Measurements from ENCODE around the gene RAMACL.
"Not testable (repeated sequence)": the region's sequence is repeated elsewhere in the genome, so short reads cannot be mapped to it uniquely, and the experiment has no call there.

RAMACL gene

DNA sequence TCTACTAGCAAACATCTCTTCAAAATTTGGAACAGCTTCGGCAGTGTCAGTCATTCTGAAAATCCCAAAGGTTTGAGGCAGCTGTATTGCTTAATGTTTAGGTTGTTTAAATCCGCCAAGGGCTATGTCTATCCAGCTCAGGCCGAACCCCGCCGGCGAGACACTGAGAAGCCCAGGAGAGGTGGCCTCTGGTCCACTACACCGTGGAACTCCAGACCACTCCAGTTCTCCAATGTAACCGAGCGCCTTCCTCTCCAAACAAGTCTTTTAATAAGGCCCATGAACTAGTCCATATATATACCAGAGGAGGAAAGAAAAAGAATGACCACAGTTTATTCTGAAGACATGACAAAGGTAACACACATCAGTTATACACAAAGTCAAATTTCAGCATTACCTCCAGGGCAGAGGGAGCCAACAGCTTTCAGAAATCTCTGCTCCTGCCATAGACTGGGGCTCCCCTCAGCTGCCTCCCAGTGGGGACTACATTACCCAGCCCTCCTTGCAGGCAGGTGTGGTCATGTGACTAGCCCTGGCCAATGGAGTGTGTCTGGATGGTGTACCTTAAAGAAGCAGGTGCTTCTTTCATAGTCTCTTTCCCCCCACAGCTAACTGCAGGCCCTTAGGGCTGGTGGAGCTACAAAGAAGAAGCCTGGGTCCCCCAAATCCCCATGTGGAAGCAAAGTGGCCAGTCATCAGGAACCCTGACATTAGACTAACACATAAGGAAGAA, at the start of gene RAMACL:
TSS of gene RAMACL (minus strand) at position 255 of the 733 bp plus-strand sequence. CDS start at position 54, 201 bp downstream.
- TF ChIP-seq, protein P1, sequence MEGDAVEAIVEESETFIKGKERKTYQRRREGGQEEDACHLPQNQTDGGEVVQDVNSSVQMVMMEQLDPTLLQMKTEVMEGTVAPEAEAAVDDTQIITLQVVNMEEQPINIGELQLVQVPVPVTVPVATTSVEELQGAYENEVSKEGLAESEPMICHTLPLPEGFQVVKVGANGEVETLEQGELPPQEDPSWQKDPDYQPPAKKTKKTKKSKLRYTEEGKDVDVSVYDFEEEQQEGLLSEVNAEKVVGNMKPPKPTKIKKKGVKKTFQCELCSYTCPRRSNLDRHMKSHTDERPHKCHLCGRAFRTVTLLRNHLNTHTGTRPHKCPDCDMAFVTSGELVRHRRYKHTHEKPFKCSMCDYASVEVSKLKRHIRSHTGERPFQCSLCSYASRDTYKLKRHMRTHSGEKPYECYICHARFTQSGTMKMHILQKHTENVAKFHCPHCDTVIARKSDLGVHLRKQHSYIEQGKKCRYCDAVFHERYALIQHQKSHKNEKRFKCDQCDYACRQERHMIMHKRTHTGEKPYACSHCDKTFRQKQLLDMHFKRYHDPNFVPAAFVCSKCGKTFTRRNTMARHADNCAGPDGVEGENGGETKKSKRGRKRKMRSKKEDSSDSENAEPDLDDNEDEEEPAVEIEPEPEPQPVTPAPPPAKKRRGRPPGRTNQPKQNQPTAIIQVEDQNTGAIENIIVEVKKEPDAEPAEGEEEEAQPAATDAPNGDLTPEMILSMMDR (IDR thresholded peaks at IDR 0.05; ENCODE audit: low read length, missing control alignments) = no peak
- H3K4me3 ChIP-seq (replicated peaks; ENCODE audit: low read depth, low read length) = no peak within 1 kb of the TSS
- no peak for DNase-seq (ENCODE audit: low read depth)

DNA sequence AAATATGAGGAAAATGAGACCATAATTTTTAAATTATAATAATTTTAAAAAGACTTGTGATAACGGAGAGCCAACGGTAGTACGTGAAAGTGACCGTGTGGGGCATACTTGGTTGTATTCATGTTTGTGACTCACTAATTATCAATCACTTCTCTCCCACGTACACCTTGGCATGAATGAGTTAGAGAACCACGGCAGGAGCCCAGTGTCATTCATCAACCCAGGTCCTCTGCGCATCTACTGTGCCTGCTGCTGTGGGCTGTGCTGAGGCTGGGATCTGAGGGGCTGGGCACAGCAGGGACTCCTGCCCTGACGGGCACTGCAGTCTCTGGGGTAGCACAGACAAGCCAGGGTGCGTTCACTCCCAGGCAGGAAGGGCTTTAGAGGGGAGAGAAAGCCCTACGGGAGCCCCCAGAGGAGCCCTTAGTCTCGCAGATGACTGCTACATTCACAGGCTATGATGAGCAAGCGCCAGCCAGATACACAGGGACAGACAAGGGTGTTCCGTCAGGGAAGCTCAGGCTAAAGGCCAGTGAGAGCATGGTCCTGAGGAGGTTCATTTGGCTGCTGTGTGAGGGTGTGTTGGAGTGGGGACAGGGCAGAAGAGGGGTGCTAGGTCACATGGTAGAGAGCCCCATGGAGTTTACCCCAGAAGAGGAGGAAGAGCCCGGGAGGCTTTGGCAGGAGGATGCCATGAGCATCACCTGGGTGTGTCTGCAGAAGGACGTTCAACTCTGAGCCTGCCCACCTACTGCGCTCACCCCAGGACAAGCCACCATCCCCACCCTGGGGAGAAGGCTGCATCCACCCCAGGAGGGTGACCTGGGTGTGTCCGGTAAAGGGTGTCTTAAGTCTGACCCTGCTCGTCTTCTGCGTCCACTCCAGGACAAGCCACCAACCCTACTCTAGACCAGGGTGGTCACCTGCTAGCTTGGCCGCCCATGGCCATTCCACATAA, 48.8 kb upstream of the RAMACL start:
- DNase-seq (ENCODE audit: low read depth) = no peak
- no peak overlapping the region for H3K4me3 ChIP-seq (replicated peaks; ENCODE audit: low read depth, low read length)
- TF ChIP-seq, protein P1 (IDR thresholded peaks at IDR 0.05; ENCODE audit: low read length, missing control alignments) = no peak

DNA sequence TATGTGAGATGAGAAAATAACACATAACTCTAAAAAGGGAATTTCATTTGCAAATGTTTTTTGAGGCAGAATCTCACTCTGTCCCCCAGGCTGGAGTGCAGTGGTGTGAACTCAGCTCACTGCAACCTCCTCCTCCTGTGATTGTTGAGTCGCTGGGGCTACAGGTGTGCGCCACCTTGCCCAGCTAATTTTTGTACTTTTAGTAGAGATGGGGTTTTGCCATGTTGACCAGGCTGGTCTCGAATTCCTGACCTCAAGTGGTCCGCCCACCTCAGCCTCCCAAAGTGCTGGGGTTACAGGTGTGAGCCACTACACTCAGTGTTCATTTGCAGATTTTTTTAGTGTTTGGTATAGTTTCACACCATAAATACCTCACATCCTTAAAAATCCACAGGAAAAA, 48.1 kb upstream of the RAMACL start:
- not testable (repeated sequence) for DNase-seq (ENCODE audit: low read depth)

DNA sequence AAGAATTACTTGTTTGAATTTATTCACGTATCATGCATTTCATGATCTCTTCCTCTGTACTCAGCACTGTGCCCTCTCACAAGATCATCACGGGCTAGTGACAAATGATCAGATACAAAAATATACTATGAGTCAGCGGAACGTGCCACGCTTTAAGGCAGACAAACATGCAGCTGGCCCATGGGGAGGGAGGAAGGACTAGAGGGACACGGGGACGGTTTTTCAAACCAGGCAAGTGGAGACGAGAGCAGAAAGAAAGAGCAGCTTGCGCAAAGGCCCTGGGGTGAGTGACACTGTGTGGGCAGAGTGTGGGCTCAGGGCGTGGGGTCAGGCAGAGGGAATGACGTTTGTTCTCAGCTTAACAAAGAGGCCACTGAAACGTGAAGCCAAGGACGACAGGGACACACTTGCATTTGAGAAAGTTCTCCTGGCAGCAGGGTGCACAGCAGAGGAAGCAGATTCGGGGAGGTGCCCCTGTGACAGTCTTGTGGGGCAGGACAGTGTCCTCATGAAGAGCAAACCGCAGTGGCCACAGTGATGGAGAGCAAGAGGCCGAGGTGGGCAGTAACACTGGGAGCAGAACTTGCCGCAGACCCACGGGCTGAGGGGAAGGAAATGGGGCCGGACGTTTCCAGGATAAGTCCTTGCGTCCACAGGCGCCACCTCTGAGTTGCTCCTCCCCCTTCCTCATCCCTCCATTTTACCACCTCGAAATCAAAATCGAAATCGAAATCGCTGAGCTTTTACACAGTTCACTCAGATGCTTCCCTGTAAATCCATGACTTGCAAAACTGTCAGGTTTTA, 47.5 kb upstream of the RAMACL start:
- TF ChIP-seq, protein P1 (IDR thresholded peaks at IDR 0.05; ENCODE audit: low read length, missing control alignments) = no peak
- no peak for DNase-seq (ENCODE audit: low read depth)

More for the DNA sequence above, 48.1 kb upstream of the RAMACL start:
- not testable (repeated sequence) for H3K4me3 ChIP-seq (replicated peaks; ENCODE audit: low read depth, low read length)

DNA sequence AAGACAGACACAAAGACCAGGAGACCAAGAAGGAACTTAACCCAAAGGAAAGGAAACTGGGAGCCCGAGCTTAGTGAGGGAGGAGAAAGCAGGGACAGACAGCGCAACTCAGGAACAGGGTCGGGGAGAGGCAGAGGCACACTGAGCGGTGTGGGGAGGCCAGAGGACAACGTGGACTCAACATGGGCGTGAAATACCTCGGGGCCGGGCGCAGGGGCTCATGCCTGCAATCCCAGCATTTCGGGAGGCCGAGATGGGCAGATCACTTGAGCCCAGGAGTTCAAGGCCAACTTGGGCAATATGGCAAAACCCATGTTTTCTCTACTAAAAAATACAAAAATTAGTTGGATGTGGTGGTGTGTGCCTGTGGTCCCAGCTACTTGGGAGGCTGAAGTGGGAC, 46.3 kb upstream of the RAMACL start:
- H3K4me3 ChIP-seq (replicated peaks; ENCODE audit: low read depth, low read length) = no peak overlapping the region
- TF ChIP-seq, protein P1 (IDR thresholded peaks at IDR 0.05; ENCODE audit: low read length, missing control alignments) = no peak
- DNase-seq (ENCODE audit: low read depth) = no peak

More for the DNA sequence above, 47.5 kb upstream of the RAMACL start:
- H3K4me3 ChIP-seq (replicated peaks; ENCODE audit: low read depth, low read length) = no peak overlapping the region

DNA sequence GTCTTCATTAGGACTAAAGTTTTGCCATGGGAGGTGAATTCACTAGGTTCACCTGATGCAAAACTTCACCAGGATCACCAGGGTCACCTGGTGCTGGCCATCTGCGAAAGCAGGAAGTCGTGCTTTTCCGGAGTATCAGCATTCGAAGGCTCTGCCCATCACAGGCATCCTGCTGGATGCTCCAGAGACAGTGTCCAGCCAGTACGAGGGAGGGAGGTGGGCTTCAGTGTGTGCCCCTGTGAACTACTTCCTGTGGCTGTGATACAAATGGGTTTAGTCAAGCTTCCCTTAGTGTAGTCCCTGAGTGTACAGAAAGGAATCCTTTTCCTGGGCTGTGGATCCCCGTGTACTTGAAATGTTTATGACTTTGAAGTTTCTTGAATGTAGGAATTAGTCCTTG, 44.0 kb upstream of the RAMACL start:
- no peak overlapping the region for H3K4me3 ChIP-seq (replicated peaks; ENCODE audit: low read depth, low read length)
- DNase-seq (ENCODE audit: low read depth) = no peak
- TF ChIP-seq, protein P1 (IDR thresholded peaks at IDR 0.05; ENCODE audit: low read length, missing control alignments) = no peak

All from fibroblast of pulmonary artery (primary cell).